KMS-11 (cell line): ENCODE data around the gene ASPRV1.
"Not testable (repeated sequence)": the region's sequence is repeated elsewhere in the genome, so short reads cannot be mapped to it uniquely, and the experiment has no call there.

ENCODE experiments used
- H2AFZ ChIP-seq: fragments of 200-600 bp; sonication (generic); 2 replicates; pipeline ENCODE4 v1.6.1; 2016; ENCODE audit warnings: antibody characterized with exemption, mixed run types, low read depth
- H3K27ac ChIP-seq: fragments of 200-600 bp; sonication (generic); 2 replicates; pipeline ENCODE4 v1.6.1; 2016; ENCODE audit warnings: mild to moderate bottlenecking, mixed run types
- H3K27me3 ChIP-seq: fragments of 200-600 bp; sonication (generic); 2 replicates; pipeline ENCODE4 v1.6.1; 2017; ENCODE audit warnings: mild to moderate bottlenecking, low read depth, mixed run types, moderate library complexity; ENCODE audit not compliant: insufficient read depth
- H3K36me3 ChIP-seq: fragments of 200-600 bp; sonication (generic); 2 replicates; pipeline ENCODE4 v1.6.1; 2017; ENCODE audit warnings: mild to moderate bottlenecking, mixed run types; ENCODE audit not compliant: insufficient read depth
- H3K4me1 ChIP-seq: fragments of 200-600 bp; sonication (generic); 2 replicates; pipeline ENCODE4 v1.6.1; 2016; ENCODE audit warnings: mild to moderate bottlenecking, low read depth, mixed run types; ENCODE audit not compliant: poor library complexity, severe bottlenecking
- H3K4me2 ChIP-seq: fragments of 200-600 bp; sonication (generic); 2 replicates; pipeline ENCODE4 v1.7.0; 2016; ENCODE audit warnings: mild to moderate bottlenecking, mixed run types
- H3K4me3 ChIP-seq: fragments of 200-600 bp; sonication (generic); IDR thresholded peaks from 2 replicates; pipeline ENCODE4 v1.6.1; 2017; ENCODE audit warnings: low read depth, low read length, mixed read lengths; ENCODE audit not compliant: insufficient read depth
- H3K79me2 ChIP-seq: fragments of 200-600 bp; sonication (generic); 2 replicates; pipeline ENCODE4 v1.6.1; 2016; ENCODE audit warnings: low read depth, mixed run types; ENCODE audit not compliant: insufficient read depth
- H3K9ac ChIP-seq: fragments of 200-600 bp; sonication (generic); 2 replicates; pipeline ENCODE4 v1.6.1; 2016; ENCODE audit warnings: mild to moderate bottlenecking, mixed run types
- H4K20me1 ChIP-seq: fragments of 200-600 bp; sonication (generic); 2 replicates; pipeline ENCODE4 v1.6.1; 2016; ENCODE audit warnings: mild to moderate bottlenecking, mixed run types; ENCODE audit not compliant: insufficient read depth
- TF ChIP-seq, protein P1 (sequence below): fragments of 200-600 bp; sonication (generic); conservative IDR thresholded peaks from 2 replicates; pipeline ENCODE4 v1.6.1; 2017; ENCODE audit warnings: low read depth, mild to moderate bottlenecking, antibody characterized with exemption, low read length, moderate library complexity, mixed read lengths

Gene ASPRV1

DNA sequence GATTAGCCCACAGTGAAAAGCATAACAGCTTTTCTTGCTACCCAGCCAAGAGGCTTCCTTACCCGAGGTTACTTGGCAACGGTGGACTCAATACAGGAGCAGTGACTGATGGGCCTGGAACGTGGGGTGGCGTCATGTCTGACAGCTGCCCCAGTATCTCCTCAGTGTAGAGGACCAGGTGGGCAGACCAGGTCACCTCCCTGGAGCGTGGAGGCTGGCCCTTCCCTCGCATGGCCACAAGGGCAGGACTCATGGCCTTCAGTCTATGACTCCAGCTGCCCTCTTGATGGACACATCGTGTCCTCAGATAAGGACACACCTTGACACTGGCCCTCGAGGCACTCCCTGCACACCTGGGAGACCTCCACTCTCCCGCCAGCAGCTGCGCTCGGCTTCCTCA lies 6.4 kb downstream of the ASPRV1 start:
- Histone ChIP-seq H4K20me1 (no peaks in the 10 kb centered on the region), H3K27ac (no peak overlapping the region), H3K4me1 (peaks cover 4% of the 10 kb centered on the region), H3K4me3 (no peak overlapping the region), H2AFZ (no peak overlapping the region), H3K4me2 (no peak overlapping the region), H3K27me3 (no peaks in the 10 kb centered on the region), H3K79me2 (no peaks in the 10 kb centered on the region), H3K9ac (no peak overlapping the region), H3K36me3 (no peaks in the 10 kb centered on the region)
- TF ChIP-seq, protein P1, sequence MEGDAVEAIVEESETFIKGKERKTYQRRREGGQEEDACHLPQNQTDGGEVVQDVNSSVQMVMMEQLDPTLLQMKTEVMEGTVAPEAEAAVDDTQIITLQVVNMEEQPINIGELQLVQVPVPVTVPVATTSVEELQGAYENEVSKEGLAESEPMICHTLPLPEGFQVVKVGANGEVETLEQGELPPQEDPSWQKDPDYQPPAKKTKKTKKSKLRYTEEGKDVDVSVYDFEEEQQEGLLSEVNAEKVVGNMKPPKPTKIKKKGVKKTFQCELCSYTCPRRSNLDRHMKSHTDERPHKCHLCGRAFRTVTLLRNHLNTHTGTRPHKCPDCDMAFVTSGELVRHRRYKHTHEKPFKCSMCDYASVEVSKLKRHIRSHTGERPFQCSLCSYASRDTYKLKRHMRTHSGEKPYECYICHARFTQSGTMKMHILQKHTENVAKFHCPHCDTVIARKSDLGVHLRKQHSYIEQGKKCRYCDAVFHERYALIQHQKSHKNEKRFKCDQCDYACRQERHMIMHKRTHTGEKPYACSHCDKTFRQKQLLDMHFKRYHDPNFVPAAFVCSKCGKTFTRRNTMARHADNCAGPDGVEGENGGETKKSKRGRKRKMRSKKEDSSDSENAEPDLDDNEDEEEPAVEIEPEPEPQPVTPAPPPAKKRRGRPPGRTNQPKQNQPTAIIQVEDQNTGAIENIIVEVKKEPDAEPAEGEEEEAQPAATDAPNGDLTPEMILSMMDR, result no peak

DNA sequence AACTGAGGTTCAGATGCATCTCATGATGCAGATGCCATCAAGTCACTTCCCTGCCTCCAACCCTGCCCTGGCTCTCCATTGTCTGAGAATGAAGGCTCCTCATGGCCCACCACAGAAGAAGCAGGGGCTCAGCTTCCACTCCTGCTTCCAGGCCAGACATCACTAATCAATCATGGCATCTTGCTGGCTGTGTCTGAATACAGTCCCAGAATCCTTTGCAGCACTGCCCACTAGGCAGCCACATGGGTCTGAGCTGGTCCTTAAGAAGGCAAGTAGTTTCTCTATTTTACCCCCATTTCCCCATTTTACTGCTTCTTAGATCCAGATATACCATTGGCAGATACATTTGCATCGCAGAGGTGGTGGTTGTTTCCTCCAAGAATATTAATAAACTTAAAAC lies 7.3 kb downstream of the ASPRV1 start:
- Histone ChIP-seq H3K36me3 (no peaks in the 10 kb centered on the region), H3K4me3 (no peak overlapping the region), H3K27ac (no peak overlapping the region), H3K9ac (no peak overlapping the region), H2AFZ (no peak overlapping the region), H3K79me2 (no peaks in the 10 kb centered on the region), H3K4me1 (peaks cover 4% of the 10 kb centered on the region), H3K27me3 (no peaks in the 10 kb centered on the region), H4K20me1 (no peaks in the 10 kb centered on the region), H3K4me2 (no peak overlapping the region)
- TF ChIP-seq, protein P1, result no peak

DNA sequence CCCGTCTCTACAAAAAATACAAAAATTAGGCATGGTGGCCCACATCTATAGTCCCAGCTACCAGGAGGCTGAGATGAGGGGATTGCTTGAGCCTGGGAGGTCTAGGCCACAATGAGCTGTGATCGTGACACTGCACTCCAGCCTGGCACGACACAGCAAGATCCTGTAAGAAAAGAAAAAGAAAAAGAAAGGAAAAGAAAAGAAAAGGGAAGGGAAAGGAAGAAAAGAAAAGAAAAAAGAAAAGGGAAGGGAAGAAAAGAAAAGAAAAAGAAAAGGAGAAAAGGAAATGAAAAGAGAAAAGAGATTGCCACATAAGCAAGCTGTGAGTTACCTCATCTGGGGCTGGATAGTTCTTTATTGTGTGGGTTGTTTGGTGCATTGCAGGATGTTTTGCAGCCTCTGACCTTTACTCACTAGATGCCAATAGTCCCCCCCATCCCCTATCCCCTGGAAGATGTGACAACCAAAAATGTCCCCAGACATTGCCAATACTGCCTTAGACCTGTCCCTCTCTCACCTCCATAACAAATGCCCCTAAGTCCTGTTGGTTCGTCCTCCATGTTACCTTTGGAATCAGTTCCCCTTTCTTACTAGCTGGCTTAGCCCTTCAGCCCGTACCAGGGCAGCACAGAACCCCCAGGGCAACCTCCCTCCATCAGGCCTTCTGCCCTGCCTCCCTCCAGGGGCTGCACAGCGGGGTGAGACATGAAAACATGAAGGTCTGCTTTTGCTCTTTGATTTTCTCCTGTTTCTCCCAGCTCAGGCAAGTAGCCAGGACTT lies 8.9 kb downstream of the ASPRV1 start:
- Histone ChIP-seq H3K27me3 (no peaks in the 10 kb centered on the region), H3K4me1 (no peaks in the 10 kb centered on the region), H3K4me2 (no peak overlapping the region), H3K27ac (no peak overlapping the region), H4K20me1 (no peaks in the 10 kb centered on the region), H3K36me3 (no peaks in the 10 kb centered on the region), H3K9ac (no peak overlapping the region), H3K4me3 (no peak overlapping the region), H3K79me2 (no peaks in the 10 kb centered on the region), H2AFZ (no peak overlapping the region)
- TF ChIP-seq, protein P1, result no peak

DNA sequence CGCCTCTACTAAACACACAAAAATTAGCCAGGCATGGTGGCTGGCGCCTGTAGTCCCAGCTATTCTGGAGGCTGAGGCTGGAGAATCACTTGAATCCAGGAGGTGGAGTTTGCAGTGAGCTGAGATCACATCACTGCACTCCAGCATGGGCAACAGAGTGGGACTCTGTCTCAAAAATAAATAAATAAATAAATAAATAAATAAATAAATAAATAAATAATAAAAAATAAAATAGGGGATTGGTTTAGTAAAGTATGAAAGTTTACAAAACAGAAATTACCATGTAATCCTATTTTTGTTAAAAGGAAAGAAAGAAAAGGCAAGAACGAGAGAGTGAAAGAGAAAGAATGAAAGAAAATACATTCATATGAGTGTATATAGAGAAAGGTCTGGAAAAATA lies 10.8 kb downstream of the ASPRV1 start:
- H3K79me2 ChIP-seq, H3K27me3 ChIP-seq, H3K4me1 ChIP-seq, H3K27ac ChIP-seq, H3K9ac ChIP-seq, H4K20me1 ChIP-seq, H3K36me3 ChIP-seq, H3K4me2 ChIP-seq, H2AFZ ChIP-seq, H3K4me3 ChIP-seq: not testable (repeated sequence)

DNA sequence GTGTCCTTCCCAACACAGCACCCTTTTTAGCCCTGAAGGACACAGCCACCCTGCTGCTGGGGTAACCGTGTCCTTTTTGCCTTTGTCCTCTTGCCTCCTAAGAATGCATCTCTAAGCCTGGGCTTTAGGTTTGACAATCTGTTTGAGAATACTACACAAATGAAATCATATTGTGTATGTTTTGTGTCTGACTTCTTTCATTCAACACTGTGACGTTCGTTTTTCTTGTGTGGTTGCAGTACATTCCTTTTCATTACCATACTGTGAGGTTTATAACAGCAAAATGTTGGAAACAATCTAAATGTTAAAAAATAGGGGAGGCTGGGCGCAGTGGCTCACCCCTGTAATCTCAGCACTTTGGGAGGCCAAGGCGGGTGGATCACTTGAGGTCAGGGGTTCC lies 11.2 kb downstream of the ASPRV1 start:
- no peaks in the 10 kb centered on the region for H4K20me1 ChIP-seq
- no peak overlapping the region for H3K4me3 ChIP-seq
- H3K27ac ChIP-seq, result no peak overlapping the region
- peaks cover 9% of the 10 kb centered on the region for H3K4me1 ChIP-seq
- H3K79me2 ChIP-seq, result no peaks in the 10 kb centered on the region
- TF ChIP-seq, protein P1, result no peak
- no peak overlapping the region for H2AFZ ChIP-seq
- H3K36me3 ChIP-seq, result no peaks in the 10 kb centered on the region
- H3K4me2 ChIP-seq, result no peak overlapping the region
- H3K27me3 ChIP-seq, result no peaks in the 10 kb centered on the region
- no peak overlapping the region for H3K9ac ChIP-seq
